ENCODE results near the gene LMF1.

The LMF1 gene

GRCh38 chr16:920717-921116, 50.1 kb downstream of the LMF1 start:
- Histone ChIP-seq H2AFZ (no peak overlapping the region), H3K27me3 (ENCODE audit: control insufficient read depth, insufficient read depth, low read length) (no peaks in the 10 kb centered on the region), H3K4me3 (ENCODE audit: low read depth, low read length) (no peak overlapping the region), H3K36me3 (ENCODE audit: control insufficient read depth, insufficient read depth, low read length) (no peaks in the 10 kb centered on the region), H3K27ac (no peak overlapping the region), H3K79me2 (no peaks in the 10 kb centered on the region), H3K9ac (no peak overlapping the region), H3K9me3 (ENCODE audit: control insufficient read depth, low read length) (no peaks in the 10 kb centered on the region), H3K4me2 (ENCODE audit: low read length) (no peak overlapping the region), H3K4me1 (no peaks in the 10 kb centered on the region)
- no peak for TF ChIP-seq CTCF (IDR thresholded peaks at IDR 0.05)

GRCh38 chr16:920051-920681, 50.6 kb downstream of the LMF1 start:
- H3K36me3 ChIP-seq (ENCODE audit: control insufficient read depth, insufficient read depth, low read length) = no peaks in the 10 kb centered on the region
- no peak overlapping the region for H2AFZ ChIP-seq
- no peak for TF ChIP-seq CTCF (IDR thresholded peaks at IDR 0.05)
- H3K27me3 ChIP-seq (ENCODE audit: control insufficient read depth, insufficient read depth, low read length) = no peaks in the 10 kb centered on the region
- no peak overlapping the region for H3K27ac ChIP-seq
- no peak overlapping the region for H3K4me3 ChIP-seq (ENCODE audit: low read depth, low read length)
- H3K79me2 ChIP-seq = no peaks in the 10 kb centered on the region
- H3K9me3 ChIP-seq (ENCODE audit: control insufficient read depth, low read length) = no peaks in the 10 kb centered on the region
- no peak overlapping the region for H3K4me2 ChIP-seq (ENCODE audit: low read length)
- no peak overlapping the region for H3K9ac ChIP-seq
- no peaks in the 10 kb centered on the region for H3K4me1 ChIP-seq

- H3K79me2 ChIP-seq = no peaks in the 10 kb centered on the region
- H3K4me3 ChIP-seq (ENCODE audit: low read depth, low read length) = no peak overlapping the region
- H3K4me1 ChIP-seq = no peaks in the 10 kb centered on the region
- no peak overlapping the region for H2AFZ ChIP-seq
- H3K4me2 ChIP-seq (ENCODE audit: low read length) = no peak overlapping the region
- H3K27ac ChIP-seq = no peak overlapping the region
- no peak overlapping the region for H3K9ac ChIP-seq
- H3K9me3 ChIP-seq (ENCODE audit: control insufficient read depth, low read length) = no peaks in the 10 kb centered on the region
- H3K27me3 ChIP-seq (ENCODE audit: control insufficient read depth, insufficient read depth, low read length) = no peaks in the 10 kb centered on the region
- H3K36me3 ChIP-seq (ENCODE audit: control insufficient read depth, insufficient read depth, low read length) = no peaks in the 10 kb centered on the region
- no peak for TF ChIP-seq CTCF (IDR thresholded peaks at IDR 0.05)
Measured at GRCh38 chr16:919658-920050, 51.1 kb downstream of the LMF1 start.

GRCh38 chr16:918741-919657, 51.8 kb downstream of the LMF1 start:
- Histone ChIP-seq H3K36me3 (ENCODE audit: control insufficient read depth, insufficient read depth, low read length) (no peaks in the 10 kb centered on the region), H3K79me2 (no peaks in the 10 kb centered on the region), H3K4me3 (ENCODE audit: low read depth, low read length) (no peak overlapping the region), H3K4me2 (ENCODE audit: low read length) (no peak overlapping the region), H3K9me3 (ENCODE audit: control insufficient read depth, low read length) (no peaks in the 10 kb centered on the region), H3K27ac (no peak overlapping the region), H2AFZ (no peak overlapping the region), H3K27me3 (ENCODE audit: control insufficient read depth, insufficient read depth, low read length) (no peaks in the 10 kb centered on the region), H3K4me1 (no peaks in the 10 kb centered on the region), H3K9ac (no peak overlapping the region)
- TF ChIP-seq CTCF (IDR thresholded peaks at IDR 0.05) = no peak

All from parathyroid adenoma (tissue), 2 donors.